DOHH2 (cell line): Measurements from ENCODE around the gene ZNRF4.

Source experiments
- EZH2phosphoT487 ChIP-seq: fragments of 200-600 bp; sonication (generic); IDR thresholded peaks from 2 replicates; pipeline ENCODE4 v1.6.1; 2017; ENCODE audit warnings: borderline replicate concordance, mild to moderate bottlenecking, antibody characterized with exemption, low read length, moderate library complexity, mixed read lengths
- TF ChIP-seq, protein P1 (sequence below): fragments of 200-600 bp; sonication (generic); IDR thresholded peaks from one replicate; pipeline ENCODE4 v1.5.1; 2014; ENCODE audit warnings: antibody characterized with exemption, mild to moderate bottlenecking, low read depth, low read length; ENCODE audit not compliant: poor library complexity, severe bottlenecking

- TF ChIP-seq, protein P1, sequence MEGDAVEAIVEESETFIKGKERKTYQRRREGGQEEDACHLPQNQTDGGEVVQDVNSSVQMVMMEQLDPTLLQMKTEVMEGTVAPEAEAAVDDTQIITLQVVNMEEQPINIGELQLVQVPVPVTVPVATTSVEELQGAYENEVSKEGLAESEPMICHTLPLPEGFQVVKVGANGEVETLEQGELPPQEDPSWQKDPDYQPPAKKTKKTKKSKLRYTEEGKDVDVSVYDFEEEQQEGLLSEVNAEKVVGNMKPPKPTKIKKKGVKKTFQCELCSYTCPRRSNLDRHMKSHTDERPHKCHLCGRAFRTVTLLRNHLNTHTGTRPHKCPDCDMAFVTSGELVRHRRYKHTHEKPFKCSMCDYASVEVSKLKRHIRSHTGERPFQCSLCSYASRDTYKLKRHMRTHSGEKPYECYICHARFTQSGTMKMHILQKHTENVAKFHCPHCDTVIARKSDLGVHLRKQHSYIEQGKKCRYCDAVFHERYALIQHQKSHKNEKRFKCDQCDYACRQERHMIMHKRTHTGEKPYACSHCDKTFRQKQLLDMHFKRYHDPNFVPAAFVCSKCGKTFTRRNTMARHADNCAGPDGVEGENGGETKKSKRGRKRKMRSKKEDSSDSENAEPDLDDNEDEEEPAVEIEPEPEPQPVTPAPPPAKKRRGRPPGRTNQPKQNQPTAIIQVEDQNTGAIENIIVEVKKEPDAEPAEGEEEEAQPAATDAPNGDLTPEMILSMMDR, result no peak
- TF ChIP-seq EZH2phosphoT487, result no peak
Measured at GRCh38 chr19:5450482-5451126, 4.6 kb upstream of the ZNRF4 start.
